ENCODE data around the gene METTL24. TPM values are rescaled to one million over a fixed set of nuclear protein-coding genes. Genes with fewer than 3 reads are reported as not detected.

METTL24 gene
- not detected for total RNA-seq

- Mint-ChIP-seq H3K9me3 (no peaks in the 10 kb centered on the region), H3K27me3 (peaks cover 57% of the 10 kb centered on the region), H3K36me3 (ENCODE audit: low read depth) (peaks cover 2% of the 10 kb centered on the region), H3K27ac (no peak within 1 kb of the TSS), H3K4me3 (peak within 1 kb of the TSS; percentile 75), H3K4me1 (peaks cover 13% of the 10 kb centered on the region)
- peak; percentile 7 for DNase-seq
- ChIA-PET CTCF (no interaction called here), POLR2A (no interaction called here)
Observed at GRCh38 chr6:110357664-110358552, at the start of gene METTL24. Gene METTL24 (minus strand): TSS chr6:110358349. CDS start chr6:110358272, 77 bp downstream.

- Mint-ChIP-seq H3K36me3 (ENCODE audit: low read depth) (no peaks in the 10 kb centered on the region), H3K4me1 (no peaks in the 10 kb centered on the region), H3K27ac (no peak overlapping the region), H3K9me3 (no peaks in the 10 kb centered on the region), H3K27me3 (peaks cover 2% of the 10 kb centered on the region), H3K4me3 (no peak overlapping the region)
- POLR2A ChIA-PET: no interaction called here
- CTCF ChIA-PET: interaction anchor here (0.6 to 1.5 kb wide), 3 partner anchors 11 to 36 kb away, joined by 3 to 4 read pairs (median 3); partner anchors contain the start of gene DDO
- no peak for DNase-seq
Observed at GRCh38 chr6:110404607-110405006, 46.5 kb upstream of the METTL24 start.

- DNase-seq: no peak
- H3K36me3 Mint-ChIP-seq (ENCODE audit: low read depth): no peaks in the 10 kb centered on the region
- POLR2A ChIA-PET: no interaction called here
- no peaks in the 10 kb centered on the region for H3K9me3 Mint-ChIP-seq
- CTCF ChIA-PET: interaction anchor here (0.6 kb wide), 1 partner anchor 1063 kb away, joined by 3 read pairs; no protein-coding TSS in a partner anchor
- H3K27me3 Mint-ChIP-seq: peaks cover 2% of the 10 kb centered on the region
- peaks cover 2% of the 10 kb centered on the region for H3K4me1 Mint-ChIP-seq
- H3K27ac Mint-ChIP-seq: no peak overlapping the region
- H3K4me3 Mint-ChIP-seq: no peak overlapping the region
Observed at GRCh38 chr6:110401585-110402176, 43.5 kb upstream of the METTL24 start.

- Mint-ChIP-seq H3K27me3 (peaks cover 2% of the 10 kb centered on the region), H3K27ac (no peak overlapping the region), H3K4me3 (no peak overlapping the region), H3K36me3 (ENCODE audit: low read depth) (no peaks in the 10 kb centered on the region), H3K9me3 (no peaks in the 10 kb centered on the region), H3K4me1 (peaks cover 2% of the 10 kb centered on the region)
- CTCF ChIA-PET: no interaction called here
- POLR2A ChIA-PET: no interaction called here
- DNase-seq: no peak
Observed at GRCh38 chr6:110400208-110400607, 42.1 kb upstream of the METTL24 start.

- ChIA-PET CTCF (no interaction called here), POLR2A (no interaction called here)
- H3K36me3 Mint-ChIP-seq (ENCODE audit: low read depth): no peaks in the 10 kb centered on the region
- no peak overlapping the region for H3K4me3 Mint-ChIP-seq
- DNase-seq: no peak
- H3K9me3 Mint-ChIP-seq: no peaks in the 10 kb centered on the region
- peaks cover 2% of the 10 kb centered on the region for H3K27me3 Mint-ChIP-seq
- H3K27ac Mint-ChIP-seq: no peak overlapping the region
- peaks cover 2% of the 10 kb centered on the region for H3K4me1 Mint-ChIP-seq
Observed at GRCh38 chr6:110399219-110400071, 41.3 kb upstream of the METTL24 start.

- peaks cover 2% of the 10 kb centered on the region for H3K27me3 Mint-ChIP-seq
- peaks cover 2% of the 10 kb centered on the region for H3K4me1 Mint-ChIP-seq
- H3K36me3 Mint-ChIP-seq (ENCODE audit: low read depth): no peaks in the 10 kb centered on the region
- no peak overlapping the region for H3K4me3 Mint-ChIP-seq
- ChIA-PET CTCF (no interaction called here), POLR2A (no interaction called here)
- no peak overlapping the region for H3K27ac Mint-ChIP-seq
- no peaks in the 10 kb centered on the region for H3K9me3 Mint-ChIP-seq
- DNase-seq: no peak
Observed at GRCh38 chr6:110398778-110399177, 40.6 kb upstream of the METTL24 start.

- Mint-ChIP-seq H3K27ac (no peak overlapping the region), H3K4me3 (no peak overlapping the region), H3K4me1 (peaks cover 11% of the 10 kb centered on the region), H3K9me3 (no peaks in the 10 kb centered on the region), H3K36me3 (ENCODE audit: low read depth) (no peaks in the 10 kb centered on the region), H3K27me3 (no peaks in the 10 kb centered on the region)
- ChIA-PET CTCF (interaction anchor here (0.5 kb wide), 1 partner anchor 13 kb away, joined by 3 read pairs; no protein-coding TSS in a partner anchor), POLR2A (no interaction called here)
- no peak for DNase-seq
Observed at GRCh38 chr6:110395221-110395620, 37.1 kb upstream of the METTL24 start.

- H3K27ac Mint-ChIP-seq: no peak overlapping the region
- H3K4me3 Mint-ChIP-seq: no peak overlapping the region
- H3K4me1 Mint-ChIP-seq: peaks cover 19% of the 10 kb centered on the region
- H3K9me3 Mint-ChIP-seq: no peaks in the 10 kb centered on the region
- no peaks in the 10 kb centered on the region for H3K27me3 Mint-ChIP-seq
- ChIA-PET CTCF (interaction anchor here (0.8 kb wide), 1 partner anchor 689 kb away, joined by 4 read pairs; no protein-coding TSS in a partner anchor), POLR2A (no interaction called here)
- DNase-seq: no peak
- no peaks in the 10 kb centered on the region for H3K36me3 Mint-ChIP-seq (ENCODE audit: low read depth)
Observed at GRCh38 chr6:110394409-110394808, 36.3 kb upstream of the METTL24 start.

GRCh38 chr6:110392727-110393126 is 34.6 kb upstream of the METTL24 start:
- no peak overlapping the region for H3K27ac Mint-ChIP-seq
- no peaks in the 10 kb centered on the region for H3K9me3 Mint-ChIP-seq
- no peak overlapping the region for H3K4me3 Mint-ChIP-seq
- H3K36me3 Mint-ChIP-seq (ENCODE audit: low read depth): no peaks in the 10 kb centered on the region
- CTCF ChIA-PET: interaction anchor here (0.6 to 1.9 kb wide), 6 partner anchors 10 to 688 kb away, joined by 3 to 11 read pairs (median 3); no protein-coding TSS in a partner anchor
- DNase-seq: no peak
- no peaks in the 10 kb centered on the region for H3K27me3 Mint-ChIP-seq
- H3K4me1 Mint-ChIP-seq: peaks cover 21% of the 10 kb centered on the region
- POLR2A ChIA-PET: no interaction called here

- POLR2A ChIA-PET: interaction anchor here (0.6 to 0.7 kb wide), 2 partner anchors 22 to 297 kb away, joined by 3 read pairs; no protein-coding TSS in a partner anchor
- Mint-ChIP-seq H3K9me3 (no peaks in the 10 kb centered on the region), H3K4me3 (no peak overlapping the region), H3K4me1 (peaks cover 21% of the 10 kb centered on the region), H3K27me3 (no peaks in the 10 kb centered on the region), H3K36me3 (ENCODE audit: low read depth) (no peaks in the 10 kb centered on the region), H3K27ac (peak overlapping the region; percentile 16)
- CTCF ChIA-PET: interaction anchor here (1.1 to 2.1 kb wide), 2 partner anchors 212 to 350 kb away, joined by 3 to 7 read pairs; no protein-coding TSS in a partner anchor
- no peak for DNase-seq
Observed at GRCh38 chr6:110390404-110390803, 32.3 kb upstream of the METTL24 start.

- Mint-ChIP-seq H3K27me3 (no peaks in the 10 kb centered on the region), H3K4me1 (peaks cover 21% of the 10 kb centered on the region), H3K27ac (no peak overlapping the region), H3K9me3 (no peaks in the 10 kb centered on the region), H3K4me3 (no peak overlapping the region), H3K36me3 (ENCODE audit: low read depth) (no peaks in the 10 kb centered on the region)
- DNase-seq: no peak
- ChIA-PET POLR2A (interaction anchor here (0.6 kb wide), 1 partner anchor 296 kb away, joined by 3 read pairs; no protein-coding TSS in a partner anchor), CTCF (interaction anchor here (2.1 kb wide), 1 partner anchor 350 kb away, joined by 7 read pairs; no protein-coding TSS in a partner anchor)
Observed at GRCh38 chr6:110389689-110390382, 31.7 kb upstream of the METTL24 start.

- DNase-seq: no peak
- H3K36me3 Mint-ChIP-seq (ENCODE audit: low read depth): no peaks in the 10 kb centered on the region
- ChIA-PET CTCF (interaction anchor here (1.6 kb wide), 1 partner anchor 22 kb away, joined by 3 read pairs; no protein-coding TSS in a partner anchor), POLR2A (no interaction called here)
- peaks cover 21% of the 10 kb centered on the region for H3K4me1 Mint-ChIP-seq
- H3K27ac Mint-ChIP-seq: no peak overlapping the region
- no peaks in the 10 kb centered on the region for H3K9me3 Mint-ChIP-seq
- no peak overlapping the region for H3K4me3 Mint-ChIP-seq
- no peaks in the 10 kb centered on the region for H3K27me3 Mint-ChIP-seq
Observed at GRCh38 chr6:110387986-110388385, 29.8 kb upstream of the METTL24 start.
